ENCODE data around the gene CAPN12.
"Not testable (repeated sequence)": the region's sequence is repeated elsewhere in the genome, so short reads cannot be mapped to it uniquely, and the experiment has no call there.

Gene CAPN12

DNA sequence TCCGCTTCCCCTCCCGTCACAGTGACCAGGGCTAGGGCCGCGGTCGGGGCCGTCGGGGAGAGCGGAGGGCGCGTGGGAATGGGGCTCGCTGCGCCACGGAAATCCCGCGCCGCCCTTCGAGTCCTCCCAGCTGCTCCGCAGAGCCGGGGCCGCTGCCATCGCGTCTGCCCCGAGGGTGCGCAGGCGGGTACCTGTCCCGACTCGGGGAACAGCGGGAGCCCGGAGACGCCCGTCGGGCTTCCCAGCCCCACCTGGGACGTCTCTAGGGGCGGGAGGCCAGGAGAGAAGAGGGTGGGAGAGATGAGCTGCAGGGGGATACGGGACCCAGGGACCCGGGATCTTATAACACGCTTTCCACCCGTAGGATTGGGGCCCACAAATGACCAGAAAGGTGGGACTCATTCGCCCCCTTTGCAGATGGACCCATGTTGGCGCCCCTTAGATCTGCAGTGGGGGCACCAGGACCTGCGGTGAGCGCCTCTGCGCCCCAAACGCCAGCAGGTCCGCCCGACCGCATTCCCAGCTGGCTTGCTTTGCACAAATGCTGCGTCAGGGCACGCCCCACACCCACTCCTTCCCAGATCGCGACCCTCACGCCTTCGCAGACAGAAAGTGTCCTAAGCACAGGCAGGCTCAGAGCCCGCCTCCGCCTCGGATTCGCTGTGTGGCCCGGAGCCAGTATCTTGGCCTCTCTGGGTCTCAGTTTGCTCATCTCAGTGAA, 26.1 kb upstream of the CAPN12 start:
- DNase-seq (ENCODE audit: low read depth in 2 of 2) = not testable (repeated sequence)

DNA sequence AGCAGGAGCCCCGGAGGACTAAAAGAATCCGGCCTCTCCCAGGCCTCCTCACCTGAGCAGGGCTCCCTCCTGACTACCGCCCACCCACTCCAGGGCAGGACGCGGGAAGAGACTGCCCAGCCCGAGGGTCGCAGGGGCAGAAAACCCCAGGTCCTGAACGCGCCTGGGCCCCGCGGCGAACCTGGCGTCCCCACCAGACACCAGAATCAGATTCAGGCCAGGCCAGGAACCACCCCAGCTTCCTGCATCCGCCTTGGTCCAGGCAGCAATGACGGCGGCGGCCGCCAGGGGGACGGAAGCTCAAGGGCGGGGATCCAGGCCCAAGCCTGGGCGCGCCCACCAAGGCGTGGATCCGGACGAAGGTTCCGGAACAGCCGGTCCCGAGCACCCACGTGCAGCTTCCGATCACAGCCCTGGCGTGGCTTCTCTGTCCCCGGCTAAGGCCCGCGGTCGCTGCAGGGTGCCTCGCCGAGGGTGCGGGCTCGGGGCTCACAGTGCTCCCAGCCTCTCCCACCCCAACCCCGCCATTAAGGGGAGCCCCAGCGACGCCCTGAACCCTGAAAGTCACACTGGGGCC, 25.4 kb upstream of the CAPN12 start:
- DNase-seq (ENCODE audit: low read depth in 2 of 2) = peak; percentile 86 to 90

DNA sequence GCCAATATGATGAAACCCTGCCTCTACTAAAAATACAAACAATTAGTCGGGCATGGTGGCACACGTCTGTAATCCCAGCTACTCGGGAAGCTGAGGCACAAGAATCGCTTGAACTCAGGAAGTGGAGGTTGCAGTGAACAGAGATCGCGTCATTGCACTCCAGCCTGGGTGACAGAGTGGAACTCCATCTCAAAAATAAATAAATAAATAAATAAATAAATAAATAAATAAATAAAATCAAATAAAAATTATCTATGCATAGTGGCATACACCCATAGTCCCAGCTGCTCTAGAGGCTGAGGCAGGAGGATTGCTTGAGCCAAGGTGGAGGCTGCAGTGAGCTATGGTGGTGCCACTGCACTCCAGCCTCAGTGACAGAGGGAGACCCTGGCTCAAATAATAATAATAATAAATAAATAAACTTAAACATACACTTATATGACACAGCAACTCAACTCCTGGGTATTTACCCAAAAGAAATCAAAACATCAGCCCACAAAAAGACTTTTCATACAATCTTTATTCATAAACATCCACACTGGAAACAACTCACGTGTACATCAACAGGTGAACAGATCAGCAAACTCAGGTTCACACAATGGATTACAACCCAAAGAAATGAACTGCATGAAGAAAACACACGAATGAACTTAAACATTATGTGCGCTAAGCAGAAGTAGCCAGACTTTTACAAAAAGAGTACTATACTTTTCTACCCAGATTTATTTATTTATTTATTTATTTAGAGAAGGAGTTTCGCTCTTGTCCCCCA, 22.2 kb upstream of the CAPN12 start:
- no peak for DNase-seq (ENCODE audit: low read depth in 2 of 2)

DNA sequence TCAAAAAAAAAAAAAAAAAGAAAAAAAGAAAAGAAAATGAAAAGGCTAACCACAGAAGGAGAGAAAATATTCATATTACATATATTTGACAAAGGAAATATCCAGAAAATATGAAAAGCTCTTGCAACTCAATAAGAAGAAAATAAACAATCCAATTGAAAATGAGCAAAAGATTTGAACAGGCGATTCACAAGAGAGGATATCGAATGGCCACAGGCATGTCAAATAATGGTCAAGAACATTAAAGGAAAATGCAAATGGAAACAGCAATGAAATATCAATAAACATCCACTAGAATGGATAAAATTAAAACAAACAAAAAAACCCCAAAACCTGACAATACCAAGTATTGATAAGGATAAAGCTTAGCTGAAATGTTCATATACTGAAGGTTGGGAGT, 20.9 kb upstream of the CAPN12 start:
- DNase-seq (ENCODE audit: low read depth in 2 of 2) = no peak

DNA sequence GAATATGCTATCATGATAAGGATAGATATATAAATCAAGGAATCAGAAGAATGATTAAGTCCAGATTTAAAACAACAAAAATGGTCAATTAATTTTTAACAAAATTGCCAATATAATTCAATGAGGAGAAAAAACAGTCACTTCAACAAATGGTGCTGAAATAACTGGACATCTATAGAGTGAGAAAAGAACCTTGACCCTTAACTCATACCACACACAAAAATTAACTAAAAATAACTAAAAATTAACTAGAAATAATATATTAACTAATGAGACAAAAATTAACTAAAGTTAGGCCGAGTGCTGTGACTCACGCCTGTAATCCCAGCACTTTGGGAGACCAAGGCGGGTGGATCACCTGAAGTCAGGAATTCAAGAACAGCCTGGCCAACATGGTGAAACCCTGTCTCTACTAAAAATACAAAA, 19.5 kb upstream of the CAPN12 start:
- no peak for DNase-seq (ENCODE audit: low read depth in 2 of 2)

DNA sequence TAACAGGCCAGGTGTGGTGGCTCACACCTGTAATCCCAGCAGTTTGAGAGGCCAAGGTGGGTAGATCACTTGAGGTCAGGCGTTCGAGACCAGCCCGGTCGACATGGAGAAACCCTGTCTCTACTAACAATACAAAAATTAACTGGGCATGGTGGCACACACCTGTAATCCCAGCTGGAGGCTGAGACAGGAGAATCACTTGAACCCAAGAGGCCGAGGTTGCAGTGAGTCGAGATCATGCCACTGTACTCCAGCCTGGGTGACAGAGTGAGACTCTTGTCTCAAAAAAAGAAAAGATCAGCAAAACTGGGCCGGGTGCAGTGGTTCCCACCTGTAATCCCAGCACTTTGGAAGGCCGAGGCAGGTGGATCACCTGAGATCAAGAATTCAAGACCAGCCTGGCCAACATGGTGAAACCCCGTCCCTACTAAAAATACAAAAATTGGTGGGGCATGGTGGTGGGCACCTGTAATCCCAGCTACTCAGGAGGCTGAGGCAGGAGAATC, 17.7 kb upstream of the CAPN12 start:
- DNase-seq (ENCODE audit: low read depth in 2 of 2) = not testable (repeated sequence)

DNA sequence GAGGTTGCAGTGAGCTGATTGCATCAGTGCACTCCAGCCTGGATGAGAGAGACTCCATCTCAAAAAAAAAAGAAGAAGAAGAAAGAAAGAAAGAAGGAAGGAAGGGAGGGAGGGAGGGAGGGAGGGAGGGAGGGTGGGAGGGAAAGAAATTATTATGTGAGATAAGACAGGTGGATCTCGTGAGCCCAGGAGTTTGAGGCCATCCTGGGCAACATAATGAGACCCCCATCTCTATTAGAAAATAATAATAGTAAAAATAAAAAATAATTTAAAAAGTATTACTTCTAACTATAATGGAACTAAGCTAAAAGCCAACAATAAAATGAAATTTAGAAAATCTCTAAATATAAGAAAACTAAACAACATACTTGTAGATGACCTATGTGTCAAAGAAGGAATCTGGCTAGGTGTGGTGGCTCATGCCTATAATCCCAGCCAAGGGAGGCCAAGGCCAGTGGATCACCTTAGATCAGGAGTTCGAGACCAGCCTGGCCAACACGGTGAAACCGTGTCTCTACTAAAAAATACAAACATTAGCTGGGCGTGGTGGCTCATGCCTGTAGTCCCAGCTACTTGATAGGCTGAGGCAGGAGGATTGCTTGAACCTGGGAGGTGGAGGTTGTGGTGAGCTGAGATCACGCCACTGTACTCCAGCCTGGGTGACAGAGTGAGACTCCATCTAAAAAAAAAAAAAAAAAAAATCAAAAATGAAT, 16.7 kb upstream of the CAPN12 start:
- not testable (repeated sequence) for DNase-seq (ENCODE audit: low read depth in 2 of 2)

DNA sequence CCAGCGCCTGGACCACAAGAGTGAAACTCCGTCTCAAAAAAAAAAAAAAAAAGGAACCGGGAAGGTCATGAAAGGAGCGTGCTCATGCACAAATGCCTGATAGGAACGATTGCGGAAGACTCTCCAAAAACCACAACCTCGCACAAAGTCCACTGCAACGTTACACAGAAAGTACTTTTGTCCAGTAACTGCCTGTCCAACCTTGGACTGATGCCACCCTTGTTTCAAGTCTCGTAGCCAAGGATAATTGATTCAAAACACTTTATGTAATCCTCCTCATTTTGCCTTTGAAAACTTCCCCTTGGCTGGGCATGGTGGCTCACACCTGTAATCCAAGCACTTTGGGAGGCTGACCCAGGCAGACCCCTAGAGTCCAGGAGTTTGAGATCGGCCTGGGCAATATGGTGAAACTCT, 15.3 kb upstream of the CAPN12 start:
- no peak for DNase-seq (ENCODE audit: low read depth in 2 of 2)

DNA sequence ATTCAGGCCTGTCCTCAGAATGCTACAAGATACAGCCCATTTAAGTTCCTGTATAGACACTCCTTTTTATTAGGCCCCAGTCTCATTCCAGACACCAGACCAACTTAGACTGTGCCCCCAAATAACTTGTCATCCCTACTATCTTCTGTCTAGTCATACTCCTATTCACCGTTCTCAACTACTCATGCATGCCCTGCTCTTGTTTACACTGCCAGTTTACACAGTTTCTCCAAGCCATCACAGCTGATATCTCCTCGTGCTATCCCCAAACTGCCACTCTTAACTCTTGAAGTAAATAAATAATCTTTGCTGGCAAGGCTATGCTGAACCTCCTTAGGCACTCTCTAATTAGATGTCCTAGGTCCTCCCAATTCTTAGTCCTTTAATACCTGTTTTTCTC, 9.9 kb upstream of the CAPN12 start:
- not testable (repeated sequence) for DNase-seq (ENCODE audit: low read depth in 2 of 2)

DNA sequence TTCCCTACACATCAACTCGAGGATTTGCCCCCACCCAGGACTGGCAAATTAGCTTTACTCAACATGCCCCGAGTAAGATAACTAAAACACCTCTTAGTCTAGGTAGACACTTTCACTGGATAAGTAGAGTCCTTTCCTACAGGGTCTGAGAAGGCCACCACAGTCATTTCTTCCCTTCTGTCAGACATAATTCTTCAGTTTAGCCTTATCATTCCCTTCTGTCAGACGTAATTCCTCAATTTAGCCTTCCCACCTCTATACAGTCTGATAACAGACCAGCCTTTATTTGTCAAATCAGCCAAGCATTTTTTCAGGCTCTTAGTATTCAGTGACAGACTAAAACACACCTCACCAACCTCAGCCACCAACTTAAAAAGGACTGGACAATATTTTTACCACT, 9.5 kb upstream of the CAPN12 start:
- DNase-seq (ENCODE audit: low read depth in 2 of 2) = not testable (repeated sequence)

DNA sequence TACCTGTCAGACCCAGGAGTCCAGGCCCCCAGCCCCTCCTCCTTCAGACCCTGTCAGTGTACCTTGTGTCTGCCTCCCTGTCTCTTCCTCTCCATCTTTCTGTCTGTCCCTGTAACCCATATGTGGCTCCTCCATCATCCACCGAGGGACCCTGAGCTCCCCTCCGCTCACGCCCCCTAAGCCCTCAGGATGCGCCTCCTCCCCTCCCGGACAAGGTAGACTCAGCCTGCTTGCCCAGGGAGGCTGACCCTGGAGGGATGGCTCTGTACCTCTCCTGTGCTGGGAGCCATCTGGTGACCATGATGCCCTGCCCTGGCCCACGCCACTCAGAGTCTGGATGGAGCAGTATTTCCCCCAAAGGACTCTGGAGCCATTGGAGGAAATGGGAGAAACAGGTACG, 1.0 kb upstream of the CAPN12 start:
- no peak for DNase-seq (ENCODE audit: low read depth in 2 of 2)

DNA sequence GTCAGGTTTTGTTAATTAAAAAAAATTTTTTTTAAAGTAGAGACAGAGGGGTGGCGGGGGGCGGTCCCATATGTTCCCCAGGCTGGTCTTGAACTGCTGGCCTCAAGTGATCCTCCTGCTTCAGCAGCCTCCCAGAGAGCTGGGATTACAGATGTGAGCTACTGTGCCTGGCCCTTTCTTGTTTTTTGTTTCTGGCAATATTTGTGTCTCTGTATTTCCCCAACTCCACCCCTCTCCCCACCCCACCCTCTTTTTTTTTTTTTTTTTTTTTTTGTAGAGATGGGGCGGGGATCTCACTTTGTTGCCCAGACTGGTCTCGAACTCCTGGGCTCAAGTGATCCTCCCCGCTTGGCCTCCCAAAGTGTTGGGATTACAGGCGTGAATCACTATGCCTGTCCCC, 600 bp upstream of the CAPN12 start:
- DNase-seq (ENCODE audit: low read depth in 2 of 2) = no peak

DNA sequence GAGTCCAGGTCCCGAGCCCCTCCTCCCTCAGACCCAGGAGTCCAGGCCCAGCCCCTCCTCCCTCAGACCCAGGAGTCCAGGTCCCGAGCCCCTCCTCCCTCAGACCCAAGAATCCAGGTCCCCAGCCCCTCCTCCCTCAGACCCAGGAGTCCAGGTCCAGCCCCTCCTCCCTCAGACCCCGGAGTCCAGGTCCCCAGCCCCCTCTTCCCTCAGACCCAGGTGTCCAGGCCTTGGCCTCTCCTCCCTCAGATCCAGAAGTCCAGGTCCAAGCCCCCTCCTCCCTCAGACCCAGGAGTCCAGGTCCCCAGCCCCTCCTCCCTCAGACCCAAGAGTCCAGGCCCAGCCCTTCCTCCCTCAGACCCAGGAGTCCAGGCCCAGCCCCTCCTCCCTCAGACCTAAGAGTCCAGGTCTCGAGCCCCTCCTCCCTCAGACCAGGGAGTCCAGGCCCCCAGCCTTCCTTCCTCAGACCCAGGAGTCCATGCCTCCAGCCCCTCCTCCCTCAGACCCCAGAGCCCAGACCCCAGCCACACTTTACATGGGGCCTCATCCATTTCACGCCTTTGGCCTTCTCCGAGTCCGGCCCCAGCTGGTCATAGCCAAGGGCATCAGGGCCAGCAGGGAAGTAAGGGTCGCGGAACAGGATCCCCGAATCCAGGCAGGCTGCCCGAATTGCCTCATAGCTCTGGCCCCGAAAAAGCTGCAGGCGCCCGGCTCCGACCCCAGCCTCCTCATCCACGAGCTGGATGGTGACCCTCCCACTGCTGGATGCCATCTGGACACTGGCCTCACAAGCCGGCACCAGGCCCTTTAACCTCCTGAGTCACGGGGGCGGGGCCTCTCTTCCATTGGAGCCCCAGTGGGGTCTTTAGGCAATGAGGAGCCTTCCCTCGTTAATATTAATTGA, 628 bp downstream of the CAPN12 start:
- DNase-seq (ENCODE audit: low read depth in 2 of 2) = no peak

DNA sequence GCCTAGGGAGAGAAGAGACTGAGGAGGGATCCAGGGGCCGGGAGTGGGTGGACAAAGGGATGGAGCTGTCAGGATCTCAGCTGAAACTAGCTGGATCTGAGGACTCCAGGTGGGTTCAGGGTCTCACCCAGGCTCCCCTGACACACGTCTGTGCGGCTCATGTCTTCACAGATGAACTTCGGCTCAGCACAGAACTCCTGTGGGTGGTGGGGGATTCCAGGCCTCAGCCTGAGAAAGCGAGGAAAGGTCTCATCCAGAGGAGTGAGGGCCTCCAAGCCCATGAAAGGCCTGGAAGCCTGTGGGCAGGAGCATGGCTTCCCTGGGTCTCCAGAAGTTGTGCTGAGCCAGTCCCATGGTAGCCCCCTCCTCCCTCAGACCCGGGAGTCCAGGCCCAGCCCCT, 1.4 kb downstream of the CAPN12 start:
- DNase-seq (ENCODE audit: low read depth in 2 of 2) = no peak

DNA sequence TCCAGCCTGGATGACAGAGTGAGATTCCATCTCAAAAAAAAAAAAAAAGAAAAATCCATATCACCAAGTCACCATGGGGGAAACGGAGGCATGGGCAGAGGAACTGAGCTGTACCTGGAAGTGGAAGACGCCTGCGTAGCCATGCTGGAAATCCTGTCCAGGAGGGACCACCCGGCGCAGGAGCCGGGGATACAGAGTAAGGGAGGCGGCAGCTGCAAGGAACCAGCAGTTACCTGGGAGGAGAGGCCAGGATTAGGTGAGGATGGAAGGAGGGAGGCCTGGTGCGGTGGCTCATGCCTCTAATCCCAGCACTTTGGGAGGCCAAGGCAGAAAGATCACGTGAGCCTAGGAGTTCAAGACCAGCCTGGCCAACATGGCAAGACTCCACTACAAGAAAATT, 2.0 kb downstream of the CAPN12 start:
- DNase-seq (ENCODE audit: low read depth in 2 of 2) = no peak

DNA sequence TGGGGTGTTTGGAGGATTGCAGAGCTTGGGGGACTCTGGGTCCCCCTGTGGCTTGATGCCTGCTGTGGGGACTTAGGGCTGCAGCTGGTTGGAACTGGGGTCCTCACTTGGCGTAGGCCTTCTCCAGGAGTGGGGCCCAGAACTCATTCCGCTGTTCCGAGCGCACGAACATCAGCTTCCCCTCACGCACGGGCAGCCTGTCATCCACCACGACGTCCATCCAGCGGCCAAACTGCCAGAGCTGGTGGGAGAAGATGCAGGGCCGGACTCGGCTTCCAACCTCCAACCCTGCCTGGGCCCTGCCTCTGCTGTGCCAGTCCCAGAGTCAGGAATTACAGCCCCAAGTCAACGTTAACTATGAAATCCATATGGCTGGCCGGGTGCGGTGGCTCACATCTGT, 2.6 kb downstream of the CAPN12 start:
- DNase-seq (ENCODE audit: low read depth in 2 of 2) = no peak

DNA sequence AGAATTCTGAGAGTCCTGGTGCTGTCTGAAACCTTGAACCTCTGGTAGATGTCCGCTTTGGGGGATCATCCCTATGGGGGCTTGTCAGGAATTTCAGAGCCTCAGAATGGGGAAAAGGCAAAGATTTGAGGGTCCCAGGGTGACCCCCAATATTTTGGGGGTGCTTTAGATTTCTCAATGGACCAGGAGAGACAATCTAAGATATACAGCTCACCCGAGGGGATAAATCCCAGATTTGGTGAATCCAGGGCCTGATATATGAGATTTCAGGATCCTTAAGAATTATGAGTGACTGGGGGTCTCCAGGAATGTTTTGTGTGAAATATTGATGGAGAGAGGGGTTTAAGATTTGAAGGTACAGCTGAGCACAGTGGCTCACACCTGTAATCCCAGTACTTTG, 3.3 kb downstream of the CAPN12 start:
- DNase-seq (ENCODE audit: low read depth in 2 of 2) = no peak

DNA sequence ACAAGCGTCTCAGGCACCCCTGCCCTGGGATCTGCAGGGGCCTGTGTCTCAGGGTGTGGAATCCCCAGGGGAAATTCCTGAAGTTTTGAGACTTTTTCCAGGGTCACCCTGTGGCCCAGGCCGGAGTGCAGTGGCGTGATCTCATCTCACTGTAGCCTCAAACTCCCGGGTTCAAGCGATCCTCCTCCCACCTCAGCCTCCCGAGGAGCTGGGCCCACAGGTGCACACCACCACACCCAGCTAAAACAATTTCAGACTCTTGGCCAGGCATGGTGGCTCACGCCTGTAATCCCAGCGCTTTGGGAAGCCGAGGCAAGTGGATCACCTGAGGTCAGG, 4.0 kb downstream of the CAPN12 start:
- no peak for DNase-seq (ENCODE audit: low read depth in 2 of 2)

DNA sequence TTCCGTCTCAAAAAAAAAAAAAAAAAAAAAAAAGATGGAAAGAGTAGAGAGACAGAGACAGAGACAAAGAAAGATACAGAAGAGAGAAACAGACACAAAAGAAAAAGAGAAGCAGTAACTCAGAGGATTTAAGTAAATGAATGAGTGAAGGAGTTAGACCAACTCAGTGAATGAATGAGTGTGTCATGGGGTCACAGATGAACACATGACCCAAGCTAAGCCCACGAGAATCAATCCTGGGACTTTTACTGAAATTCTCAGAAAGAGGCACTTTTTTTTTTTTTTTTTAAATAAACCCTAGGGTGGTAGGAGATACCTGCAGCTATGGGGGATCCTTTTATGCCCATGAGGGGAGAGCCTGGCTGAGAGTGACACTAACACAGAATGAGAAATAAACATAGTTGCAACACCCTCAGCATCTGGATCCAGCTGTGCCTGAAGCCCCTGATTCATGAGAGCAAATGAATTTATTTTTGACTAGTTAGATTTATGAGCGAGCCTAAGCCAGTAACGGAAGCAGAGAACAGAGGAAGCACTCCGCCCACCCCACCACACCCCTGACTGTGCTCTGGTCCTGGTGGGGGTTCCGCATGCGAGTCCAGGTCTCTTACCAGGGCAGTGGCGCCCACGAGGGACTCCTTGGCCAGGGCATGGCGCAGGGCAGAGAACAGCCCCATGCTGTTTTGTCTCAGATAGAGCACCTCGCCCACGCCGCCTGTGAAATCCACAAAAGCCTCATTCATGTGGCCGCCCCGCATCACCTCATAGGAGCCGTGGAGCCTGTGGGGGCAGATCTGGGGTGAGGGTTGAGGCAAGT, 4.6 kb downstream of the CAPN12 start:
- no peak for DNase-seq (ENCODE audit: low read depth in 2 of 2)
